ENCODE results near the gene SERPINE2.

The SERPINE2 gene

GRCh38 chr2:224014336-224014735, 24.8 kb downstream of the SERPINE2 start:
- no peaks in the 10 kb centered on the region for H3K27me3 ChIP-seq (ENCODE audit: control insufficient read depth, low read length)

GRCh38 chr2:224011837-224012236, 27.2 kb downstream of the SERPINE2 start:
- Histone ChIP-seq H3K27me3 (ENCODE audit: control insufficient read depth, low read length) (no peaks in the 10 kb centered on the region), H3K36me3 (ENCODE audit: control insufficient read depth, low read length) (no peaks in the 10 kb centered on the region), H3K9me3 (ENCODE audit: control insufficient read depth, insufficient read depth, low read length) (no peaks in the 10 kb centered on the region), H3F3A (ENCODE audit: control insufficient read depth, insufficient read depth) (no peaks in the 10 kb centered on the region), H3K4me1 (ENCODE audit: control insufficient read depth, low read length) (no peaks in the 10 kb centered on the region), H3K79me2 (ENCODE audit: control insufficient read depth, low read length) (no peaks in the 10 kb centered on the region), H3K4me3 (ENCODE audit: low read length) (no peak overlapping the region), H3K27ac (ENCODE audit: low read depth, low read length) (no peak overlapping the region), H3K4me2 (ENCODE audit: low read length) (no peak overlapping the region), H4K20me1 (ENCODE audit: control insufficient read depth, insufficient read depth, low read depth, low read length) (no peaks in the 10 kb centered on the region), H3K9me2 (replicated peaks; ENCODE audit: control insufficient read depth, low read length) (no peaks in the 10 kb centered on the region)
- no peak for TF ChIP-seq EZH2phosphoT487 (IDR thresholded peaks at IDR 0.05; ENCODE audit: borderline replicate concordance, low read length)
- TF ChIP-seq CTCF (IDR thresholded peaks at IDR 0.05; ENCODE audit: low read depth, low read length, poor library complexity, severe bottlenecking) = no peak

More at GRCh38 chr2:224014336-224014735, 24.8 kb downstream of the SERPINE2 start:
- Histone ChIP-seq H3K4me3 (ENCODE audit: low read length) (no peak overlapping the region), H3K79me2 (ENCODE audit: control insufficient read depth, low read length) (no peaks in the 10 kb centered on the region), H4K20me1 (ENCODE audit: control insufficient read depth, insufficient read depth, low read depth, low read length) (no peaks in the 10 kb centered on the region), H3K4me1 (ENCODE audit: control insufficient read depth, low read length) (no peaks in the 10 kb centered on the region), H3K9me2 (replicated peaks; ENCODE audit: control insufficient read depth, low read length) (no peaks in the 10 kb centered on the region), H3K9me3 (ENCODE audit: control insufficient read depth, insufficient read depth, low read length) (no peaks in the 10 kb centered on the region), H3K36me3 (ENCODE audit: control insufficient read depth, low read length) (no peaks in the 10 kb centered on the region), H3K27ac (ENCODE audit: low read depth, low read length) (no peak overlapping the region), H3K4me2 (ENCODE audit: low read length) (no peak overlapping the region), H3F3A (ENCODE audit: control insufficient read depth, insufficient read depth) (no peaks in the 10 kb centered on the region)
- TF ChIP-seq EZH2phosphoT487 (IDR thresholded peaks at IDR 0.05; ENCODE audit: borderline replicate concordance, low read length) = no peak
- no peak for TF ChIP-seq CTCF (IDR thresholded peaks at IDR 0.05; ENCODE audit: low read depth, low read length, poor library complexity, severe bottlenecking)

DNA sequence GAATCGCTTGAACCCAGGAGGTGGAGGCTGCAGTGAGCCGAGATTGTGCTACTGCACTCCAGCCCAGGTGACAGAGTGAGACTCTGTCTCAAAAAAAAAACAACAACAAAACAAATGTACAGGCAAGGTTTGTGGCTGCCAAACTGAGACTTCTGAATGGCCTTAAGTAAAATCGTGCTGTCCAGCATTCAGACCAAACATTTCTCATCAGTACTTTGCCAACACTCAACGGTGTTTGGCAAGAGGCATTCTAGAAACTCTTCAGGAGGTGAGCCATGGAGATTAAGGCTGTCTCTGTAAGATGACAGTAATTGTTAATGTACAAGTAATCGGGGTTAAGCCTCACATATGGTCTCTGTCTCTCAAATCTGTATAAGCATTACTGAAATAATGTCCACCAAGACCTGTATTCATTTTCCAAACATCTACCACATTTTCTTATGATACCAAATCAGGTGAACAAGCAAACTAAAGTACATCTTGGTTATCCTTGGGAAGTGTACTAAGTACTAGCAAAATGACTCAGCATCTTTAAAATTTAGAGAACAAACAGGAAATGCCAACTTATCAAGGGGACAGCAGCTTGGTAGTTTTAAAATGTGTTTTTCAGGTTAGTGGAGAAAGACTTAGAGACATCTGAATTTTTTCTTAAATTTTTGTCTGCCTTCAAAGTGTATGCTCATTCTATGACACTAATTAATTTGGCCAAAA, 29.3 kb downstream of the SERPINE2 start:
- H3K9me2 ChIP-seq (replicated peaks; ENCODE audit: control insufficient read depth, low read length) = no peaks in the 10 kb centered on the region
- no peaks in the 10 kb centered on the region for H3K79me2 ChIP-seq (ENCODE audit: control insufficient read depth, low read length)
- H3K9me3 ChIP-seq (ENCODE audit: control insufficient read depth, insufficient read depth, low read length) = no peaks in the 10 kb centered on the region
- no peak overlapping the region for H3K4me2 ChIP-seq (ENCODE audit: low read length)
- H3K36me3 ChIP-seq (ENCODE audit: control insufficient read depth, low read length) = no peaks in the 10 kb centered on the region
- H3K4me3 ChIP-seq (ENCODE audit: low read length) = no peak overlapping the region
- H3K27me3 ChIP-seq (ENCODE audit: control insufficient read depth, low read length) = peaks cover 2% of the 10 kb centered on the region; the same call in 1 of the 2 replicates
- H3K27ac ChIP-seq (ENCODE audit: low read depth, low read length) = no peak overlapping the region
- no peak for TF ChIP-seq CTCF (IDR thresholded peaks at IDR 0.05; ENCODE audit: low read depth, low read length, poor library complexity, severe bottlenecking)
- TF ChIP-seq EZH2phosphoT487 (IDR thresholded peaks at IDR 0.05; ENCODE audit: borderline replicate concordance, low read length) = no peak
- H3K4me1 ChIP-seq (ENCODE audit: control insufficient read depth, low read length) = no peaks in the 10 kb centered on the region
- H3F3A ChIP-seq (ENCODE audit: control insufficient read depth, insufficient read depth) = no peaks in the 10 kb centered on the region
- H4K20me1 ChIP-seq (ENCODE audit: control insufficient read depth, insufficient read depth, low read depth, low read length) = no peaks in the 10 kb centered on the region
